ENCODE measurements around the gene MTCP1. TPM values are rescaled to one million over a fixed set of nuclear protein-coding genes. Genes with fewer than 3 reads are reported as not detected.
A peak's percentile ranks its signal among the peaks of the same experiment; 100 is the strongest.

Gene MTCP1
- total and polyA plus RNA-seq, 9 donors: 0.36 to 29.0 (median 27.3) TPM

- no peak overlapping the region for H3K4me3 ChIP-seq
- no peaks in the 10 kb centered on the region for H3K36me3 ChIP-seq
- H3K9me3 ChIP-seq: no peaks in the 10 kb centered on the region
- DNase-seq: no peak
- intact Hi-C loops (cut with DNase I): no loop called here
- no peak for TF ChIP-seq POLR2A (IDR thresholded peaks at IDR 0.05)
- H3K4me1 ChIP-seq (ENCODE audit: insufficient read depth): no peaks in the 10 kb centered on the region
- H3K27ac ChIP-seq: no peak overlapping the region
- no peaks in the 10 kb centered on the region for H3K27me3 ChIP-seq
- WGBS, 3 donors: 37 to 54% (median 44%) methylated on average over 2 of the region's 2 CpGs
Observed at GRCh38 chrX:155028877-155029291, 42.1 kb downstream of the MTCP1 start.

- Histone ChIP-seq H3K27me3 (no peaks in the 10 kb centered on the region), H3K9me3 (no peaks in the 10 kb centered on the region), H3K4me3 (peak overlapping the region; percentile 75), H3K27ac (no peak overlapping the region), H3K36me3 (no peaks in the 10 kb centered on the region), H3K4me1 (ENCODE audit: insufficient read depth) (no peaks in the 10 kb centered on the region)
- no peak for DNase-seq
- WGBS, 3 donors: 25 to 38% (median 36%) methylated on average over 3 of the region's 3 CpGs
- TF ChIP-seq CTCF (IDR thresholded peaks at IDR 0.05) (no peak), POLR2A (IDR thresholded peaks at IDR 0.05) (no peak), EP300 (IDR thresholded peaks at IDR 0.05) (no peak)
- intact Hi-C loops (cut with DNase I): no loop called here
Observed at GRCh38 chrX:155028129-155028528, 42.8 kb downstream of the MTCP1 start.

GRCh38 chrX:155027509-155028066, 43.3 kb downstream of the MTCP1 start:
- Histone ChIP-seq H3K27me3 (no peaks in the 10 kb centered on the region), H3K4me3 (peak overlapping the region; percentile 75), H3K9me3 (no peaks in the 10 kb centered on the region), H3K4me1 (ENCODE audit: insufficient read depth) (no peaks in the 10 kb centered on the region), H3K36me3 (no peaks in the 10 kb centered on the region), H3K27ac (peak overlapping the region; percentile 89 to 95)
- intact Hi-C loops (cut with DNase I): no loop called here
- WGBS, 3 donors: 30 to 39% (median 39%) methylated on average over 14 of the region's 14 CpGs
- TF ChIP-seq EP300 (IDR thresholded peaks at IDR 0.05) (no peak), POLR2A (IDR thresholded peaks at IDR 0.05) (peak; percentile 74)
- DNase-seq: peak in 1 of 5 donors; percentile 40

- H3K9me3 ChIP-seq: no peaks in the 10 kb centered on the region
- TF ChIP-seq EP300 (IDR thresholded peaks at IDR 0.05): peak; percentile 53
- TF ChIP-seq CTCF (IDR thresholded peaks at IDR 0.05): peak in 1 of 3 donors; percentile 17
- peak; percentile 73 for TF ChIP-seq POLR2A (IDR thresholded peaks at IDR 0.05)
- H3K4me1 ChIP-seq (ENCODE audit: insufficient read depth): no peaks in the 10 kb centered on the region
- 31 to 35% (median 33%) methylated on average over 63 to 82 of the region's 82 CpGs for WGBS, 3 donors
- DNase-seq: peak; percentile 89 to 93 (median 92)
- intact Hi-C loops (cut with DNase I): no loop called here
- H3K27ac ChIP-seq: peak within 1 kb of the TSS; percentile 89 to 95
- H3K36me3 ChIP-seq: no peaks in the 10 kb centered on the region
- no peaks in the 10 kb centered on the region for H3K27me3 ChIP-seq
- peak within 1 kb of the TSS; percentile 75 for H3K4me3 ChIP-seq
Observed at GRCh38 chrX:155026727-155027508, 44.0 kb downstream of the MTCP1 start, which contains the start of gene FUNDC2. TSS of gene FUNDC2 (plus strand) at chrX:155026844. CDS start at chrX:155026939, 95 bp downstream.

GRCh38 chrX:155026420-155026726, 44.6 kb downstream of the MTCP1 start:
- H3K36me3 ChIP-seq: no peaks in the 10 kb centered on the region
- H3K27me3 ChIP-seq: no peaks in the 10 kb centered on the region
- H3K4me3 ChIP-seq: peak overlapping the region; percentile 75
- WGBS, 3 donors: 24 to 35% (median 33%) methylated on average over 16 of the region's 16 CpGs
- DNase-seq: no peak
- H3K4me1 ChIP-seq (ENCODE audit: insufficient read depth): no peaks in the 10 kb centered on the region
- peak overlapping the region in 1 of 2 donors; percentile 95 for H3K27ac ChIP-seq
- intact Hi-C loops (cut with DNase I): no loop called here
- TF ChIP-seq EP300 (IDR thresholded peaks at IDR 0.05) (no peak), POLR2A (IDR thresholded peaks at IDR 0.05) (no peak), CTCF (IDR thresholded peaks at IDR 0.05) (no peak)
- H3K9me3 ChIP-seq: no peaks in the 10 kb centered on the region

All from ovary (tissue), 9 donors.